BJ (cell line): ENCODE measurements around the gene FIBCD1. TPM values are rescaled to one million over a fixed set of nuclear protein-coding genes. Genes with fewer than 3 reads are reported as not detected.

Experiments
- CTCF ChIA-PET: fragments of 350-600 bp; formaldehyde crosslinking; extraction: SDS; loops from one replicate; lab custom pipeline; 2021; ENCODE audit warnings: antibody characterized with exemption, inconsistent platforms; lab: Yijun Ruan, JAX
- POLR2A ChIA-PET: fragments of 300-600 bp; sonication (Branson Sonifier 250); formaldehyde crosslinking; extraction: SDS; loops from one replicate; lab custom pipeline; 2021; ENCODE audit warnings: antibody characterized with exemption; lab: Charles Lee
- DNase-seq: peaks from one replicate; pipeline ENCODE4 v3.0.0-alpha.2; 2011; ENCODE audit warnings: low read depth
- H3K27me3 ChIP-seq: 2 replicates; pipeline ENCODE4 v1.6.0; 2011; ENCODE audit warnings: low read length; ENCODE audit not compliant: control insufficient read depth, insufficient read depth
- H3K36me3 ChIP-seq: 2 replicates; pipeline ENCODE4 v1.5.1; 2011; ENCODE audit warnings: low read length; ENCODE audit not compliant: control insufficient read depth, insufficient read depth
- H3K4me3 ChIP-seq: 2 replicates; pipeline ENCODE4 v1.5.1; 2011; ENCODE audit warnings: low read depth, mild to moderate bottlenecking, control low read depth, low read length
- CTCF ChIP-seq: IDR thresholded peaks from 2 replicates; pipeline ENCODE4 v1.5.1; 2011; ENCODE audit warnings: low read depth, mild to moderate bottlenecking, control low read depth, inconsistent platforms, low read length, moderate library complexity; ENCODE audit not compliant: insufficient read depth
- polyA plus RNA-seq: library from polyadenylated mRNA; depleted of rRNA; stranded (reverse); fragments of >200 nt; gene quantifications from 2 replicates; pipeline ENCODE4 v1.2.3, GENCODE V29; 2011

The FIBCD1 gene
- polyA plus RNA-seq, 1 experiment, result 1.4 TPM

- POLR2A ChIA-PET, result no interaction called here
- H3K4me3 ChIP-seq, result no peak overlapping the region
- H3K27me3 ChIP-seq, result no peaks in the 10 kb centered on the region
- no peak for TF ChIP-seq CTCF
- CTCF ChIA-PET, result interaction anchor here (1.4 to 2.1 kb wide), 4 partner anchors 13 to 183 kb away, joined by 3 to 7 read pairs (median 4); no protein-coding TSS in a partner anchor
- H3K36me3 ChIP-seq, result peaks cover 68% of the 10 kb centered on the region
- no peak for DNase-seq
Measured at GRCh38 chr9:130883479-130883878, 55.6 kb downstream of the FIBCD1 start.

DNA sequence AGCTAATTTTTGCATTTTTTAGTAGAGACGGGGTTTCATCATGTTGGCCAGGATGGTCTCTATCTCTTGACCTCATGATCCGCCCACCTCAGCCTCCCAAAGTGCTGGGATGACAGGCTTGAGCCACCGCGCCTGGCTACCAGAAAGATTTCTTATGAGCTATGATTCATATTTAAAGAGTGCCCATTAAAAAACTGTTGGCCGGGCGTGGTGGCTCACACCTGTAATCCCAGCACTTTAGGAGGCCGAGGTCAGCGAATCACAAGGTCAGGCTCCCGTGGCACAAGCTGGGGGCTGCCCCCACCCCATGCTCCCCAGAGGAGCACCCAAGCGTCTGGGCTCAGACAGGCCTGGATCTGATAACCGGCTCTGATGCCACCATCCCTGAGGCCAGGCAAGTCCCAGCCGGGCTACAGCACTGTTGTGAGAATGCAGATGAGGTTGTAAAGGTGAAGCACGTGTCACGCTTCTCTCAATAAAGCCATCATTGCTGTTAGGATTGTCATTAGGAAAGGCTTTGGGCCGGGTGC lies 56.3 kb downstream of the FIBCD1 start:
- no peak for TF ChIP-seq CTCF
- ChIA-PET POLR2A (no interaction called here), CTCF (interaction anchor here (1.4 to 2.1 kb wide), 4 partner anchors 12 to 182 kb away, joined by 3 to 7 read pairs (median 4); no protein-coding TSS in a partner anchor)
- H3K4me3 ChIP-seq, result no peak overlapping the region
- DNase-seq, result no peak
- H3K27me3 ChIP-seq, result no peaks in the 10 kb centered on the region
- H3K36me3 ChIP-seq, result peaks cover 67% of the 10 kb centered on the region

DNA sequence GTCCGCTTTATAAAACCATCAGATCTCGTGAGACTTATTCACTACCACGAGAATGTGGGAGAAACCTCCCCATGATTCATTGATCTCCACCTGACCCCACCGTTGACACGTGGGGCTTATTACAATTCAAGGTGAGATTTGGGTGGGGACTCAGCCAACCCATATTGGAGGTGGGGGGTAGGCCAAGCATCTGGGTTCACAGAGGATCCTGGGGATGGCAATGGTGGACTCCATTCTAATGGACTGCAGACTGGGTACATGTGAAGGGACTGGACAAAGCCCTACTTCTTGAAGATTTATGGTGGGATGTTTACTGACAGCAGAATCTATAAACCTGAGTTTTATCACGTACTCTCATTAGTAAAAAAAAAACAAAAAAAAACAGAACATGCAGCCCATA lies 57.5 kb downstream of the FIBCD1 start:
- DNase-seq, result no peak
- Histone ChIP-seq H3K27me3 (no peaks in the 10 kb centered on the region), H3K36me3 (peaks cover 60% of the 10 kb centered on the region), H3K4me3 (no peak overlapping the region)
- POLR2A ChIA-PET, result no interaction called here
- TF ChIP-seq CTCF, result no peak
- CTCF ChIA-PET, result interaction anchor here (1.1 to 4.4 kb wide), 4 partner anchors 12 to 180 kb away, joined by 4 to 19 read pairs (median 4); no protein-coding TSS in a partner anchor

DNA sequence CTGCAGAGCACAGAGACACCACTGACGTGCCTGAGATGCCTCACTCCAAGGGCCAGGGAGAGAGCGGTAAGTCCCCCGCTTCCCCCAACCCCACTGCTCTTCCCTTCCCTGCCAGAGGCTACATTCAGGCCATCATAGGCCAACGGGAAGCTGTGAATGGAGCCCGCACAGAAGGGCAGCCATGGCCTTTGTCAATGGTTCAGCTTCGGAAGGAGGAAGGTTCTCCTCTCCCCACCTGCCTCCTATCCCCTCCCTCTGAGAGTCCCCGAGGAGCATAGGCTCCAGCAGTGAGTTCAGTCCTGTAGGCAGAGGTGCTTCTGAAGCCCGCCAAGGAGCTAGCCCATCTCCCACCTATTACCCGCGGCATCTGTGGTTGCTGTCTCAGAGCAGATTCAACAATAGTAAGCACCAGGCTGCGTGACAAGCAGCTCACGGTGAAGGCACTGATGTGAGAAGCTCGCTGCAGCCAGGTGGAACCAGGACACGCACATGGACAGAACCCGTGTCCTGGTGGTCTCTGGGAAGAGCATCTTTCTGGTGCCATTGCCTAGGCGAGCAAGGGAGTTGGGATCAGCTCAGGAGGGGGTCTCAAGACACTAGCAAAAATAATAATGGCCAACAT lies 58.3 kb downstream of the FIBCD1 start:
- Histone ChIP-seq H3K4me3 (no peak overlapping the region), H3K36me3 (peaks cover 52% of the 10 kb centered on the region), H3K27me3 (no peaks in the 10 kb centered on the region)
- ChIA-PET POLR2A (no interaction called here), CTCF (interaction anchor here (0.6 to 4.4 kb wide), 5 partner anchors 11 to 457 kb away, joined by 3 to 19 read pairs (median 4); no protein-coding TSS in a partner anchor)
- TF ChIP-seq CTCF, result no peak
- DNase-seq, result no peak

DNA sequence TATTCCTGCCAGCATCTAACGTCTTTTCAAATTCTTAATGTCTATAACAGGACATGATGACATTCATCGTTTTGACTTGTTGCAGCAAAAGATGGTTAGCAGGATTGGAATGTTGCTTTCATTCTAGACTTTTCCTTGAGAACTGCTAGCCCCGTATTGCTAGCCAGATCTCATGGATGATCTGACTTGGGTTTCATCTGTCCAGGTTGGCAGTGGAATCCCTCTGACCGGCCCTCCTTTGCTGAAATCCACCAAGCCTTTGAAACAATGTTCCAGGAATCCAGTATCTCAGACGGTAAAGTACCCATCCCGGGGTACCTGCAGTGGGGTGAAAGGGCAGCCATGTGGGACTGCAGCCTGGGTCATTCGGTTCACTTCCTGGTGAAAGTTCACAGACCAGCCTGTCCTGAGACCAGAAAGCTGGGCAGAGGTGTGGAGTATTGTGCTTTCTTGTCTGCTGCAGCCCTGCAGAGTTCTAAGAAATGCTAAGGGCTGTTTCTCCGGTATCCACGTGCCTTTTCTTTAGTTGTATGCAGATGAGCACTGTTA lies 59.1 kb downstream of the FIBCD1 start:
- Histone ChIP-seq H3K36me3 (peaks cover 46% of the 10 kb centered on the region), H3K4me3 (no peak overlapping the region), H3K27me3 (no peaks in the 10 kb centered on the region)
- TF ChIP-seq CTCF, result no peak
- ChIA-PET CTCF (interaction anchor here (0.8 to 4.4 kb wide), 3 partner anchors 10 to 179 kb away, joined by 4 to 19 read pairs (median 4); no protein-coding TSS in a partner anchor), POLR2A (no interaction called here)
- DNase-seq, result no peak
